GM19455 (cell line): ENCODE data around the gene FUT7.
"Not testable (repeated sequence)": the region's sequence is repeated elsewhere in the genome, so short reads cannot be mapped to it uniquely, and the experiment has no call there.

Source experiments
- ATAC-seq: cut with Tn5 transposase; IDR thresholded peaks from one replicate; pipeline ENCODE4 v1.9.1; 2021; ENCODE audit not compliant: unreplicated experiment

The FUT7 gene

DNA sequence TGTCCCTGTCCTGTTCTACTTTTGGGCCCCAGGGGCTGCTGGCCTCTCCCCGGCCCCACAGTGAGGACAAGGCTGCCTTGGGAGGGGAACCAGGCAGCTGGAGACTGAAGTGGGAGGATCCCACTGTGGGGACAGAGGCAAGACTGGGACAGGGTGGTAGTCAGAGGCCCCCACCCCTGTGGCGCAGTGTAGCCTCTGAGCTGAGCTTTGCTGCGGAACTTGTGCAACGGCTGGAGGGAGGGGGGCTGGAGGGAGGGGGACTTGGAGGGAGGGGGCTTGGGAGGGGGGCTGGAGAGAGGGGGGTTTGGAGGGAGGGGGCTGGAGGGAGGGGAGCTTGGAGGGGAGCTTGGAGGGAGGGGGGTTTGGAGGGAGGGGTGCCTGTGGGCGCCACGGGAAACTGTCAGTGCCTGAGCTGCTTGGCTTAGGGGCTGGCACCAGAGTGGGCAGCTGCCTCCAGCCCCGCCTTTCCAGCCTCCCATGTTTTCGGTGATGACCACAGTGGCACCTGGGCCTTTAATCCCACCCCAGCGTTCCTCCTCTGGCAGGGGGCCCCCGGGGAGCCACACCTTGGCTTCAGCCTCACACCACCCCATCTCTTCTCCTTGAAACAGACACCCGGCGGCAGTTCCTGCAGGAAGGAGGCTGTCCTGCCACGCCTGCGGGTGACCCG lies 2.3 kb upstream of the FUT7 start:
- no peak for ATAC-seq

DNA sequence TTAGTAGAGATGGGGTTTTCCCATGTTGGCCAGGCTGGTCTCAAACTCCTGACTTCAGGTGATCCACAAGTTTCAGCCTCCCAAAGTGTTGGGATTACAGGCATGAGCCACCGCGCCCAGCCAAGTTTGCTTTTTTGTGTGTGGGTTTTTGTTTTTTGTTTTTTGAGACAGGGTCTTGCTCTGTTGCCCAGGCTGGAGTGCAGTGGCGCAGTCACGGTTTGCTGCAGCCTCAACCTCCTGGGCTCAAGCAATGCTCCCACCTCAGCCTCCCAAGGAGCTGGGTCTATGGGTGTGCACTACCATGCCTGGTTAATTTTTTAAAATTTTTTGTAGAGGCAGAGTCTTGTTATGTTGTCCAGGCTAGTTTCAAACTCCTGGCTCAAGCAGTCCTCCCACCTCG lies 1.6 kb upstream of the FUT7 start:
- not testable (repeated sequence) for ATAC-seq

GRCh38 chr9:137032858-137033257 lies 970 bp upstream of the FUT7 start:
- ATAC-seq, result no peak

DNA sequence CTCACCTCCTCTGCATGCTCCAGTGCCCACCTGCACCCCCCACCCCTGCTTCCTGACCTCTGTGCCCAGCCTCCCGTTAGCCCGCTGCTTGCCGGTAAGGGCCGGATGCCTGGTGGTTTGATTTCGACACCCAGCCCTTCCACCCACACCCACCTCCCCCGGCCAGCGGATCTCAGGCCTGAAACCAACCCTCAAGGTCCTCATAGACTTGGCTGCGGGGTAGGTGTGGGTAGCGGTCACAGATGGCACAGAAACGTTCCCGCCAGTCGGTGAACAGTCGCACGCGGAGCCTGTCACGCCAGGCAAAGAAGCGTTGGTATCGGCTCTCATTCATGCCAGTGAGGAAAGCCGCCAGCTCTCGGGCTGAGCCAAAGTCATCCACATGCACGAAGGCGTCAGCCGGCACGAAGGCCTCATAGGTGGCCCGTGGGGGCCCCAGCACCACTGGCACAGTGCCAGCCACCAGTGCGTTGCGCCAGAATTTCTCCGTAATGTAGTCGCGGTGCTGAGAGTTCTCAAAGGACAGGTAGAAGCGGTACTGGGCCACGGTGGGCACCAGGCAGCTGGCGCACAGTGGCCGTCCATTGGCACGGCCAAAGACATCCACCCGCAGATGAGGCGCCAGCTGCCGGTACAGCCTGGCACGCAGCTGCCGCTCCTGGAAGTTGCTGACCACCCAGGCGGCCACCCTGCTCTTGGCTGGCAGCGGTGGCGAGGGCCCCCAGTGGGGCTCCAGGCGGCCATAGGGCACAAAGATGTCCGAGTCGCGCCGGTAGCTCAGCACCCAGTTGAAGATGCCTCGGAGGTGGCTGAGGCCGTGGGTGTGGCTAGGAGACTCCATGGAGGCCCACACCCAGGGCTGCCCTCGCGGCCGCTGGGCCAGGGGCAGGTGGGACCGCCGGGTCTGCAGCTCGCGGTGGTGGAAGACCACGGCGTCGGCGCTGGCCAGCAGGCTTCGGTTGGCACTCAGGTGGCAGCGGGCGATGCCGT lies 1.1 kb downstream of the FUT7 start:
- no peak for ATAC-seq

GRCh38 chr9:137030006-137030405 lies 1.9 kb downstream of the FUT7 start:
- ATAC-seq, result no peak

- ATAC-seq, result no peak
Observed at GRCh38 chr9:137029058-137029936, 2.6 kb downstream of the FUT7 start.

DNA sequence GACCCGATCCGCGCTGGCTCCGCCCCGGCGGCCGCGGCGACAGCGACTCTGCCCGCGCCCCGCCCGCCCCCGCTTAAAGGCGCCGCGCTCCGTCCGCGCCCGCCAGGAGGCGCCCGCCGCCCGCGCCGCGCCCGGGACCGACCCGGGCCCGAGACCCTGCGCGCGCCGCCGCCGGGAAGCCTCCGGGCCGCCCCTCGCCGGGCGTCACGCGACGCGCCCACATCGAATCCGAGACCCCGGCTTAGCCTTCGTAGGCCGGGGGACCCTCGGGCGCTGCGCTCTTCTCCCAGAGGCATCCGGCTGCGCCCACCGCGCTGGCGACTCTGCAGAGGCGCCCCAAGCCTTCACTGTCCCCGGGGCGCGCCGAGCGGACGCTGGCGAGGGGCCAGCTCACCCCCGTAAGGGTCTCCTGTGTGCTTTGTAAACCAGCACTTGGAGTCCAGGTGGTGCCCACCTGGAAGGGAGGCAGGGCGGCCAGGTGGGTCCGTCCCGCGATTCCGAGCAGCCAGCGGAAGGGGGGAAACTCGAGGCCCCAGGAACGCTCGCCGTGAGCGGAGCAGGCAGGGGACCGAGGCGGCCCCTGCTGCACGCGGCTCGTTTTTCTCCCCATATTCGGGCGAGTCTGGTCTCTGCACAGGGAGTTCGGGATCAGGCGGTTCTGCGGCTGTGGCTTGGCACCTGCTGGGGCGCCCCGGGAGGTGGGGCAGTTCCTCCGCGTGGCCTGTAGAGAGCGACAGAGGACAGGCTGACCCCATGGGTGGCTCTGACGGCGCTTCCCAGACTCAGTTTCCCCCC lies 3.4 kb downstream of the FUT7 start:
- no peak for ATAC-seq

GRCh38 chr9:137027369-137028262 lies 4.3 kb downstream of the FUT7 start, which contains the start of gene ABCA2:
Gene ABCA2 (minus strand): TSS chr9:137028237. CDS start chr9:137028140, 97 bp downstream.
- ATAC-seq, result no peak

GRCh38 chr9:137026828-137027227 lies 5.1 kb downstream of the FUT7 start:
- no peak for ATAC-seq

DNA sequence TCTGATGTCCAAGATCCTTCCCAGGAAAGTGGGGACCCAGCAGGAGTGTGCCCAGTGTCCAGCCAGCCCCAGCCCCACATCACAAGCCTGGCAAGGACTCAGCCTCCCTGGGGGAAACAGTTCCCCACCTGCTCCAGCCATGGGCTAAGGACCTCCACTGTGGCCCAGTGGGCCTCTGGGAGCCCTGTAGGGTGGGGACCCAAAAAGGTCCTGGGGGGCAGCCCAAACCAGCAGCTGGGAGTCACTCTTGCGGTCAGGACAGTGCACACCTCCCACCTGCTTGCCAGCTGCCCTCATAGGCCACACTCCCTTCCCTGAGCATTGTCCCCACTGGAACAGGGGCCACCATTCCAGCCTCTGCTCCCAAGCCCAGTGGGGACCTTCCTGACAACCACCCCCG lies 5.5 kb downstream of the FUT7 start:
- ATAC-seq, result no peak

- no peak for ATAC-seq
Observed at GRCh38 chr9:137025517-137025966, 6.3 kb downstream of the FUT7 start.

DNA sequence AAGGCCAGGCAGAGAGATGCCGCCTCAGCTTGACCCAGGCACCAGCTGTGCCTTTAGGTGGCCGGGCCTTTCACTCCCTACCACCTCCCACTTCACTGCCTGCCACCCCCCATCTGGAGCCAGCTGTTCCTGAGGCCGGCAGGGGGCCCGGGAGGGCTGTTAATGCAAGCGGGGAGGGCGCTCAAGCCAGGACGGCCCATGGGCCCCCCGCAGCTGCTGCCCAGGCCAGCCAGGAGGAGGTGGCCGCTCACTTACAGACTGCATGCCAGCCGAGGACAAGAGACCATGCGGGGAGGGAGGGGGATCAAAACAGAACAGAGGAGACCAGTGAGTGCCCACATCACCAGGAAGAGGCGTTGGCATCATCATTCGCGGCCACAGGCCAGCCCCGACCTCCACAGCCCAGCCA lies 8.3 kb downstream of the FUT7 start:
- ATAC-seq, result no peak

- ATAC-seq, result no peak
Observed at GRCh38 chr9:137023157-137023556, 8.7 kb downstream of the FUT7 start.

DNA sequence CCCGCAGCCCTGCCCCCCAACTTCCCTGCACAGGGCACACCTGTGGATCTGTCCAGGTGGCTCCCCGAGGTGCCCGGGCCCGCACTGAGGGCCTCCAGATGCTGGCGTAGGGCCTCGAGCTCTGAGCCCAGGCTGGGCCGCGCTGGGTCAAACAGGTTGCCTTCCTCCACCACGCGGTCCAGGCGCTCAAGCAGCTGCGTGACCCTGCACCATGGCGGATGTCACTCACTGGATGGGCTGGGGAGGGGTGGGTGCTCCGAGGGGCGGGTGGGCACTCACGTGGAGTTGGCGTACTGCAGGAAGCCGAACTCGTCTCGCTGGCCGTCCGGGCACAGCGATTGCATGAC lies 9.3 kb downstream of the FUT7 start:
- ATAC-seq, result no peak

DNA sequence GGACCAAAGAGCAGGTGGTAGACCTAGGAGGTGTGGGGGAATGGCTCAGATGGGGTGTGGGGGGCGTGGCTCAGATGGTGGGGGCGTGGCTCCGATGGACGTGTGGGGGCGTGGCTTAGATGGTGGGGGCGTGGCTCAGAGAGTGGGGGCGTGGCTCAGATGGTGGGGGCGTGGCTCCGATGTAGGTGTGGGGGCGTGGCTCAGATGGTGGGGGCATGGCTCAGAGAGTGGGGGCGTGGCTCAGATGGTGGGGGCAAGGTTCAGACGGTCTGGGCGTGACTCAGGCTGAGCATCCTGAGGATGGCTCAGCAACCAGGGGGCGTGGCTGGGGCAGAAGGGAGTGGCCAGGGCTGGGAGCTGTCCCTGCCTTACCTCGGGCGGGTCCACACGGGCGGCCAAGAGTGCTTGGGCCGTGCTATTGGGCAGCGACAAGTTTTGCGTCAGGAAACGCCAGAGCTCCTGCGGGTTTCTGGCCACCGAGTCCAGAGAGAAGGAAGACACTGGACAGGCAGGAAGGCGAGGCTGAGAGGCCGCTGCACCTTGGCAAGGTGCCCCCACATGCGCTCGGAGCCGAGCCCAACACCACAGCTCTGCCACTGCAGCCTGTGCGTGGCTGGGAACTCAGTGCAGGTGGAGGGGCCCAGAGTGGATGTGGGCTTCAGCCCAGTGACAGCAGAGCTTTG lies 9.8 kb downstream of the FUT7 start:
- ATAC-seq, result no peak

GRCh38 chr9:137021568-137021978 lies 10.3 kb downstream of the FUT7 start:
- ATAC-seq, result no peak

DNA sequence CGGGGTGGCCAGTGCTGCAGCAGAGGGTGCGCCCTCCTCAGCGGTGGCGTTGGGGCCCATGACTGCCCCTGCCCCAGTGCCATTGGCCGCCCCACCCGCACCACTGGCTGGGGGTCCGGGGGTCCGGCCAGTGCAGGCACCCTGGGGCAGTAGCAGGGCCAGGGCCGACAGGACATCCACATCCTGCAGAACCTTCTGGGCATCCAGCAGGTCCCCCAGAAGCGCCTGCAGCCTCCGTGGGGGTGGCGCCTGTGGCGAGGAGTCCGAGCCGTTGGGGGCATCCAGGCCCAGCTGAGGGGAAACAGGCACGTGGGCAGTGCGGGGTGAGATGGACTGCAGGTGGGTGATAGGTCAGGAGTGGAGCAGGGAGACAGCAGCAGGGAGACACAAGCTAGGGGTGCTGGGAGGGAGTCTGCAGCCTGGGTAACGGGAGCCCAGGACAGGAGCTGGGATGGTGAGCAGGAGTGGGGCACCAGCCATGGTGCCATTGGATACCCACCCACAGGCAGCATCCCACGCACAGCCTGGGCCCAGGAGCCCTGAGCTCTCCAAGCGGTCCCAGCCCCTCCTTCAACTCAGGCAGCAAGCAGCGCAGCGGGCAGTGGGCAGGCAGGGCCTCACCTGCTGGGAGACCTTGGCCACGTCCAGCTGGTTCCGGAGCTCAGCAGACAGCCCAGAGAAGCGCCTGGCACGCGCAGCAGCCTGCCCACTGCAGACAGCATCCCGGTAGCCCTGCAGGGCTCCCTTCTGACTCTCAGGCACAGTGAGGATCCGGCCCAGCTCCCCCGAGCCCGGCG lies 10.9 kb downstream of the FUT7 start:
- no peak for ATAC-seq
